A673 (cell line): Measurements from ENCODE around the gene BEST4.

ENCODE experiments used
- EZH2 ChIP-seq: fragments of 200-600 bp; sonication (generic); IDR thresholded peaks from 2 replicates; pipeline ENCODE4 v1.6.1; 2017; ENCODE audit warnings: borderline replicate concordance, low read depth, mild to moderate bottlenecking, mixed read lengths, antibody characterized with exemption, low read length; ENCODE audit not compliant: poor library complexity, severe bottlenecking
- TF ChIP-seq, protein P1 (sequence below): fragments of 300-800, 200-600 bp; sonication (generic); conservative IDR thresholded peaks from 2 replicates; pipeline ENCODE4 v1.5.1; 2017; ENCODE audit warnings: low read depth, mild to moderate bottlenecking, antibody characterized with exemption, low read length, moderate library complexity, mixed read lengths

DNA sequence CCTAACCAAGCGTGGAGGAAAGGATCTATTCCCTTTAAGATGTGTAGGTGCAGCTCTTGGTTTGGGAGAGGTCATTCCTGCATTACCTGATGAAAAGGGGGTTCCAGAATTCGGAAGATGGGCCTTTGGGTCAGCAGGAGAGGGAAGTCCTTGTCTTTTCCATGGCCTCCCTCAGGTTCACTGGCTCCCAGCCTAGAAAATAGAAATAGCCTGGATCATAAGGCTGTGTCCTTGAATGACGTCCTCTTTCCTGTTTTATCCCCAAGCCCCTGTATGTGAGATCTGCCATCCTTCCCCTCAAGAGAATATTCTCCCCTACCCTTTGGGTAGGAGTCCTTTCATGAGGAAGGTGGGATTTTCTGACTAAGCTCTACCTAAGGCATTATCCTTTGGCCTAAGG lies 27.1 kb downstream of the BEST4 start:
- TF ChIP-seq, protein P1, sequence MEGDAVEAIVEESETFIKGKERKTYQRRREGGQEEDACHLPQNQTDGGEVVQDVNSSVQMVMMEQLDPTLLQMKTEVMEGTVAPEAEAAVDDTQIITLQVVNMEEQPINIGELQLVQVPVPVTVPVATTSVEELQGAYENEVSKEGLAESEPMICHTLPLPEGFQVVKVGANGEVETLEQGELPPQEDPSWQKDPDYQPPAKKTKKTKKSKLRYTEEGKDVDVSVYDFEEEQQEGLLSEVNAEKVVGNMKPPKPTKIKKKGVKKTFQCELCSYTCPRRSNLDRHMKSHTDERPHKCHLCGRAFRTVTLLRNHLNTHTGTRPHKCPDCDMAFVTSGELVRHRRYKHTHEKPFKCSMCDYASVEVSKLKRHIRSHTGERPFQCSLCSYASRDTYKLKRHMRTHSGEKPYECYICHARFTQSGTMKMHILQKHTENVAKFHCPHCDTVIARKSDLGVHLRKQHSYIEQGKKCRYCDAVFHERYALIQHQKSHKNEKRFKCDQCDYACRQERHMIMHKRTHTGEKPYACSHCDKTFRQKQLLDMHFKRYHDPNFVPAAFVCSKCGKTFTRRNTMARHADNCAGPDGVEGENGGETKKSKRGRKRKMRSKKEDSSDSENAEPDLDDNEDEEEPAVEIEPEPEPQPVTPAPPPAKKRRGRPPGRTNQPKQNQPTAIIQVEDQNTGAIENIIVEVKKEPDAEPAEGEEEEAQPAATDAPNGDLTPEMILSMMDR: no peak
- no peak for TF ChIP-seq EZH2
